Endothelial cell (in vitro differentiated cells): Measurements from ENCODE around the gene EHD1. TPM values are rescaled to one million over a fixed set of nuclear protein-coding genes. Genes with fewer than 3 reads are reported as not detected.

Source experiments
- DNase-seq: peaks from one replicate; pipeline ENCODE4 v3.0.0; 2021; ENCODE audit warnings: low spot score
- H3K27ac Mint-ChIP-seq: one replicate; pipeline ENCODE4 v1.8.0; 2021; ENCODE audit warnings: mixed read lengths, inconsistent platforms; ENCODE audit not compliant: unreplicated experiment
- H3K27me3 Mint-ChIP-seq: one replicate; pipeline ENCODE4 v1.8.0; 2021; ENCODE audit warnings: mild to moderate bottlenecking, moderate library complexity, mixed read lengths, inconsistent platforms; ENCODE audit not compliant: unreplicated experiment
- H3K36me3 Mint-ChIP-seq: one replicate; pipeline ENCODE4 v1.8.0; 2021; ENCODE audit warnings: mild to moderate bottlenecking, low read depth, mixed read lengths, inconsistent platforms; ENCODE audit not compliant: unreplicated experiment
- H3K4me1 Mint-ChIP-seq: one replicate; pipeline ENCODE4 v1.8.0; 2021; ENCODE audit warnings: mild to moderate bottlenecking, mixed read lengths, inconsistent platforms; ENCODE audit not compliant: unreplicated experiment
- H3K4me3 Mint-ChIP-seq: one replicate; pipeline ENCODE4 v1.8.0; 2021; ENCODE audit warnings: mild to moderate bottlenecking, mixed read lengths, inconsistent platforms; ENCODE audit not compliant: unreplicated experiment
- H3K9me3 Mint-ChIP-seq: one replicate; pipeline ENCODE4 v1.8.0; 2021; ENCODE audit warnings: mixed read lengths, inconsistent platforms; ENCODE audit not compliant: unreplicated experiment
- CTCF ChIP-seq: fragments of 200-600 bp; sonication (generic); IDR thresholded peaks from one replicate; pipeline ENCODE4 v1.5.0; 2021; ENCODE audit warnings: antibody characterized with exemption; ENCODE audit not compliant: unreplicated experiment
- total RNA-seq: library from RNA; stranded (reverse); fragmentation: NEBNext Ultra II Directional; extraction: Animal tissue kit (Norgen Biotek cat#: 25700); gene quantifications from one replicate; pipeline ENCODE4 v1.2.1, GENCODE V29; 2021; ENCODE audit not compliant: unreplicated experiment

The EHD1 gene
- total RNA-seq, 1 donor from 2014 or later: 84.0 TPM

- DNase-seq: no peak
- peak overlapping the region; percentile 78 for H3K27ac Mint-ChIP-seq
- H3K4me3 Mint-ChIP-seq: peak overlapping the region; percentile 93
- TF ChIP-seq CTCF: no peak
- H3K4me1 Mint-ChIP-seq: peaks cover 13% of the 10 kb centered on the region
- H3K36me3 Mint-ChIP-seq: peaks cover 12% of the 10 kb centered on the region
- H3K9me3 Mint-ChIP-seq: no peaks in the 10 kb centered on the region
- H3K27me3 Mint-ChIP-seq: peaks cover 8% of the 10 kb centered on the region
Measured at GRCh38 chr11:64918017-64918416, 39.6 kb upstream of the EHD1 start.

DNA sequence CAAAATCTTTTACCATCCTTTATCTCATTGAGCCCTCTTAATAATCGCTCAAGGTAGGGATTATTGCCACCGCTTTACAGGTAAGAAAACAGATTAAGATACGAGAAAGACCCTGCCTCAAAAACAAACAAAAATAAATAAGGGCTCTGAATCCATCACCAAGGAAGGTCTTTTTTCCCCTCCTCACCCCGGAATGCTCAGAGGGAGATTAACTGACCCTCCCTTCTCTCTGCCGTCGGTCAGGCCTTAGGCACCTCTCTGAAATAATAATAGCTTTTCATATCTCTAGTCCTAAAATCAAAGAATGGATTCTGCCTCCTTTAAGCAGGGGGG is 39.2 kb upstream of the EHD1 start:
- no peaks in the 10 kb centered on the region for H3K9me3 Mint-ChIP-seq
- peaks cover 8% of the 10 kb centered on the region for H3K27me3 Mint-ChIP-seq

GRCh38 chr11:64916775-64917662 is 38.6 kb upstream of the EHD1 start, which contains the start of gene ATG2A:
TSS of gene ATG2A (minus strand) at chr11:64917209. CDS start at chr11:64917135, 74 bp downstream.
- no peaks in the 10 kb centered on the region for H3K9me3 Mint-ChIP-seq
- peaks cover 13% of the 10 kb centered on the region for H3K4me1 Mint-ChIP-seq
- peak within 1 kb of the TSS; percentile 93 for H3K4me3 Mint-ChIP-seq
- peaks cover 8% of the 10 kb centered on the region for H3K27me3 Mint-ChIP-seq
- peak; percentile 97 for DNase-seq
- peaks cover 15% of the 10 kb centered on the region for H3K36me3 Mint-ChIP-seq
- no peak for TF ChIP-seq CTCF
- H3K27ac Mint-ChIP-seq: peak within 1 kb of the TSS; percentile 78

More for the DNA sequence above, 39.2 kb upstream of the EHD1 start:
- Mint-ChIP-seq H3K36me3 (peaks cover 12% of the 10 kb centered on the region), H3K4me1 (peaks cover 13% of the 10 kb centered on the region), H3K4me3 (peak overlapping the region; percentile 93), H3K27ac (peak overlapping the region; percentile 78)
- TF ChIP-seq CTCF: no peak
- no peak for DNase-seq

- no peaks in the 10 kb centered on the region for H3K9me3 Mint-ChIP-seq
- H3K27ac Mint-ChIP-seq: peak overlapping the region; percentile 74
- H3K36me3 Mint-ChIP-seq: peaks cover 21% of the 10 kb centered on the region
- H3K27me3 Mint-ChIP-seq: peaks cover 10% of the 10 kb centered on the region
- H3K4me1 Mint-ChIP-seq: peaks cover 13% of the 10 kb centered on the region
- peak; percentile 37 for DNase-seq
- no peak for TF ChIP-seq CTCF
- H3K4me3 Mint-ChIP-seq: peak overlapping the region; percentile 93
Measured at GRCh38 chr11:64916040-64916774, 37.8 kb upstream of the EHD1 start.
